HepG2 (cell line): Measurements from ENCODE around the gene ENTPD6. TPM values are rescaled to one million over a fixed set of nuclear protein-coding genes. Genes with fewer than 3 reads are reported as not detected.
A peak's percentile ranks its signal among the peaks of the same experiment; 100 is the strongest.

ENCODE experiments used
- GPN1 ChIP-seq: sonication (generic); formaldehyde crosslinking; IDR thresholded peaks from 2 replicates; pipeline ENCODE4 v1.5.1; 2020; ENCODE audit warnings: missing genetic modification reagents, borderline replicate concordance
- KDM2A ChIP-seq: sonication (generic); formaldehyde crosslinking; IDR thresholded peaks from 2 replicates; pipeline ENCODE4 v1.4.0; 2020; ENCODE audit warnings: low read depth, missing genetic modification reagents, borderline replicate concordance
- SNAPC2 ChIP-seq: sonication (generic); formaldehyde crosslinking; IDR thresholded peaks from 2 replicates; pipeline ENCODE4 v1.8.1; 2022; ENCODE audit warnings: mild to moderate bottlenecking, missing genetic modification reagents
- TCF12 ChIP-seq, 2 experiments: fragments of 450-650 bp in 1 of 2; sonication (generic) in 1 of 2; formaldehyde crosslinking in 1 of 2; IDR thresholded peaks; 2 replicates each; pipeline versions ENCODE4 v1.6.1 to v1.8.0; 2017 to 2022; ENCODE audit warnings: antibody characterized with exemption in 1 of 2, mild to moderate bottlenecking in 1 of 2, missing genetic modification reagents in 1 of 2, moderate library complexity in 1 of 2
- U2AF2 ChIP-seq: fragments of 200-400 bp; formaldehyde crosslinking; IDR thresholded peaks from 2 replicates; pipeline ENCODE4 v1.6.1; 2017; ENCODE audit warnings: low read depth, mild to moderate bottlenecking, low read length
- XBP1 ChIP-seq: sonication (generic); formaldehyde crosslinking; IDR thresholded peaks from 2 replicates; pipeline ENCODE4 v1.5.0; 2020; ENCODE audit warnings: missing genetic modification reagents
- ZNF207 ChIP-seq: fragments of 450-650 bp; IDR thresholded peaks from 2 replicates; pipeline ENCODE4 v1.6.1; 2016; ENCODE audit warnings: antibody characterized with exemption, borderline replicate concordance
- ZNF430 ChIP-seq: sonication (generic); formaldehyde crosslinking; IDR thresholded peaks from 2 replicates; pipeline ENCODE4 v1.9.0; 2021; ENCODE audit warnings: mild to moderate bottlenecking, missing genetic modification reagents
- polyA plus RNA-seq, 8 experiments: library from polyadenylated mRNA; depleted of rRNA in 3 of 8; stranded (reverse) in 7 of 8; unstranded in 1 of 8; fragments of >200 nt; fragmentation: Illumina TruSeq in 4 of 8; extraction: Trizol in 4 of 8; gene quantifications; 2 replicates each; pipeline versions ENCODE4 v1.2.1 to v1.2.3, GENCODE V29; 2011 to 2016; ENCODE audit warnings: low read depth in 4 of 8, missing spikeins in 1 of 8, mixed read lengths in 1 of 8; ENCODE audit not compliant: insufficient read depth in 1 of 8
- total RNA-seq, 5 experiments: library from RNA; depleted of rRNA; stranded (reverse); fragments of >200 nt; fragmentation: Illumina TruSeq; extraction: Trizol; gene quantifications; 2 replicates each; pipeline ENCODE4 v1.2.3, GENCODE V29; 2016; ENCODE audit warnings: low read depth in 1 of 5
- TF ChIP-seq, protein P1 (sequence below): sonication (generic); formaldehyde crosslinking; IDR thresholded peaks from 2 replicates; pipeline ENCODE4 v1.9.0; 2022; ENCODE audit warnings: missing genetic modification reagents, mild to moderate bottlenecking, borderline replicate concordance
- TF ChIP-seq, protein P2 (sequence below): sonication (generic); formaldehyde crosslinking; IDR thresholded peaks from 2 replicates; pipeline ENCODE4 v1.5.0; 2020; ENCODE audit warnings: mild to moderate bottlenecking, missing genetic modification reagents
- TF ChIP-seq, protein P3 (sequence below): sonication (generic); formaldehyde crosslinking; IDR thresholded peaks from 2 replicates; pipeline ENCODE4 v1.5.0; 2020; ENCODE audit warnings: mild to moderate bottlenecking, missing genetic modification reagents, borderline replicate concordance
- TF ChIP-seq, protein P4 (sequence below): sonication (generic); formaldehyde crosslinking; IDR thresholded peaks from 2 replicates; pipeline ENCODE4 v1.5.0; 2020; ENCODE audit warnings: missing genetic modification reagents, mild to moderate bottlenecking, borderline replicate concordance
- TF ChIP-seq, protein P5 (sequence below), 2 experiments: sonication (generic) in 1 of 2; formaldehyde crosslinking in 1 of 2; IDR thresholded peaks; 2 replicates each; pipeline versions ENCODE4 v1.4.0 to v1.6.1; 2016 to 2020; ENCODE audit warnings: borderline replicate concordance in 1 of 2, low read depth in 1 of 2, mild to moderate bottlenecking in 1 of 2, missing genetic modification reagents in 1 of 2
- TF ChIP-seq, protein P6 (sequence below): sonication (generic); formaldehyde crosslinking; IDR thresholded peaks from 2 replicates; pipeline ENCODE4 v1.9.0; 2021; ENCODE audit warnings: missing genetic modification reagents, mild to moderate bottlenecking, borderline replicate concordance

Gene ENTPD6
- total and polyA plus RNA-seq, 2 of the 13 experiments (the other 11 are each of a cell fraction or from before 2014, with no cell fraction given), result 164 to 172 TPM

DNA sequence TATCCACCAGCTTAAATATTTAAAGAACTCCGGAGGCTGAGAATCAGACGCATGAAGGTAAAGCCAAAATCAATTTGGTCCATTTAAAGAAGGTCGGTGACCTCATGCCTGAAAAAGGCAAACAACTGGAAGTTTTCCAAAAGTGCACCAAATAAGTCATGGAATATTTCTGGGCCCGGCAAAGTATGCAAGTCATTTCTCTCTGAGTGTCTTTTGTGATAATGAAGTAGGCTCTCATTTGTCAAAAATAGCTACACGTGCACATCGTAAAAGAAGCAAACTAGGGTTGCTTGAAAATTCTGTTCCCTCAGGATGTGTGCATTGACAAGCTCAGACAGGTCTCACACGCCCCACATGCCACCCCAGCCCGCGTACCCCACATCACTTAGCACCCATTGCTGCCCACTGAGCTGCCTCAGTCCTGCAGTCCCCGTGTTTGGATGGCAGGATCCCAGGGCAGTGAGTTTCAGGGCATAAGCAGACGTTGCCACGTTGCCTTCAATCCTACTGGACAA, 31.9 kb downstream of the ENTPD6 start (continued):
- TF ChIP-seq TCF12 (IDR thresholded peaks at IDR 0.05) (no peak), TCF12 (CRISPR knock-in tag; IDR thresholded peaks at IDR 0.05) (no peak), ZNF207 (no peak), U2AF2 (no peak), GPN1 (no peak), SNAPC2 (CRISPR knock-in tag) (peak; percentile 73; the same call in 1 of the 2 replicates), ZNF430 (CRISPR knock-in tag) (0 out of 2 replicates have a peak, but pooled peaks have one; percentile 53), XBP1 (no peak), KDM2A (peak; percentile 18)
- TF ChIP-seq, protein P1, sequence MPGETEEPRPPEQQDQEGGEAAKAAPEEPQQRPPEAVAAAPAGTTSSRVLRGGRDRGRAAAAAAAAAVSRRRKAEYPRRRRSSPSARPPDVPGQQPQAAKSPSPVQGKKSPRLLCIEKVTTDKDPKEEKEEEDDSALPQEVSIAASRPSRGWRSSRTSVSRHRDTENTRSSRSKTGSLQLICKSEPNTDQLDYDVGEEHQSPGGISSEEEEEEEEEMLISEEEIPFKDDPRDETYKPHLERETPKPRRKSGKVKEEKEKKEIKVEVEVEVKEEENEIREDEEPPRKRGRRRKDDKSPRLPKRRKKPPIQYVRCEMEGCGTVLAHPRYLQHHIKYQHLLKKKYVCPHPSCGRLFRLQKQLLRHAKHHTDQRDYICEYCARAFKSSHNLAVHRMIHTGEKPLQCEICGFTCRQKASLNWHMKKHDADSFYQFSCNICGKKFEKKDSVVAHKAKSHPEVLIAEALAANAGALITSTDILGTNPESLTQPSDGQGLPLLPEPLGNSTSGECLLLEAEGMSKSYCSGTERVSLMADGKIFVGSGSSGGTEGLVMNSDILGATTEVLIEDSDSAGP (CRISPR knock-in tag), result peak; percentile 4; the same call in 1 of the 2 replicates
- TF ChIP-seq, protein P2, sequence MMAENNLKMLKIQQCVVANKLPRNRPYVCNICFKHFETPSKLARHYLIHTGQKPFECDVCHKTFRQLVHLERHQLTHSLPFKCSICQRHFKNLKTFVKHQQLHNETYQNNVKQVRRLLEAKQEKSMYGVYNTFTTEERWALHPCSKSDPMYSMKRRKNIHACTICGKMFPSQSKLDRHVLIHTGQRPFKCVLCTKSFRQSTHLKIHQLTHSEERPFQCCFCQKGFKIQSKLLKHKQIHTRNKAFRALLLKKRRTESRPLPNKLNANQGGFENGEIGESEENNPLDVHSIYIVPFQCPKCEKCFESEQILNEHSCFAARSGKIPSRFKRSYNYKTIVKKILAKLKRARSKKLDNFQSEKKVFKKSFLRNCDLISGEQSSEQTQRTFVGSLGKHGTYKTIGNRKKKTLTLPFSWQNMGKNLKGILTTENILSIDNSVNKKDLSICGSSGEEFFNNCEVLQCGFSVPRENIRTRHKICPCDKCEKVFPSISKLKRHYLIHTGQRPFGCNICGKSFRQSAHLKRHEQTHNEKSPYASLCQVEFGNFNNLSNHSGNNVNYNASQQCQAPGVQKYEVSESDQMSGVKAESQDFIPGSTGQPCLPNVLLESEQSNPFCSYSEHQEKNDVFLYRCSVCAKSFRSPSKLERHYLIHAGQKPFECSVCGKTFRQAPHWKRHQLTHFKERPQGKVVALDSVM, result peak; percentile 12; the same call in 1 of the 2 replicates
- TF ChIP-seq, protein P3, sequence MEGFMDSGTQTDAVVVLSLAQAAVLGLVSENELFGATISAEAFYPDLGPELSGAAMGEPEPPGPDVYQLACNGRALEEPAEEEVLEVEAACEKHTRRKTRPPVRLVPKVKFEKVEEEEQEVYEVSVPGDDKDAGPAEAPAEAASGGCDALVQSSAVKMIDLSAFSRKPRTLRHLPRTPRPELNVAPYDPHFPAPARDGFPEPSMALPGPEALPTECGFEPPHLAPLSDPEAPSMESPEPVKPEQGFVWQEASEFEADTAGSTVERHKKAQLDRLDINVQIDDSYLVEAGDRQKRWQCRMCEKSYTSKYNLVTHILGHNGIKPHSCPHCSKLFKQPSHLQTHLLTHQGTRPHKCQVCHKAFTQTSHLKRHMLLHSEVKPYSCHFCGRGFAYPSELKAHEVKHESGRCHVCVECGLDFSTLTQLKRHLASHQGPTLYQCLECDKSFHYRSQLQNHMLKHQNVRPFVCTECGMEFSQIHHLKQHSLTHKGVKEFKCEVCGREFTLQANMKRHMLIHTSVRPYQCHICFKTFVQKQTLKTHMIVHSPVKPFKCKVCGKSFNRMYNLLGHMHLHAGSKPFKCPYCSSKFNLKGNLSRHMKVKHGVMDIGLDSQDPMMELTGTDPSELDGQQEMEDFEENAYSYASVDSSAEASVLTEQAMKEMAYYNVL, result no peak; the same call in 1 of the 2 replicates
- TF ChIP-seq, protein P4, sequence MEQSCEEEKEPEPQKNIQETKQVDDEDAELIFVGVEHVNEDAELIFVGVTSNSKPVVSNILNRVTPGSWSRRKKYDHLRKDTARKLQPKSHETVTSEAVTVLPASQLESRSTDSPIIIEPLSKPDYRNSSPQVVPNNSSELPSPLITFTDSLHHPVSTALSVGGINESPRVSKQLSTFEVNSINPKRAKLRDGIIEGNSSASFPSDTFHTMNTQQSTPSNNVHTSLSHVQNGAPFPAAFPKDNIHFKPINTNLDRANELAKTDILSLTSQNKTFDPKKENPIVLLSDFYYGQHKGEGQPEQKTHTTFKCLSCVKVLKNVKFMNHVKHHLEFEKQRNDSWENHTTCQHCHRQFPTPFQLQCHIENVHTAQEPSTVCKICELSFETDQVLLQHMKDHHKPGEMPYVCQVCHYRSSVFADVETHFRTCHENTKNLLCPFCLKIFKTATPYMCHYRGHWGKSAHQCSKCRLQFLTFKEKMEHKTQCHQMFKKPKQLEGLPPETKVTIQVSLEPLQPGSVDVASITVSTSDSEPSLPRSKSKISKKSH (CRISPR knock-in tag), result no peak
- TF ChIP-seq, protein P5, sequence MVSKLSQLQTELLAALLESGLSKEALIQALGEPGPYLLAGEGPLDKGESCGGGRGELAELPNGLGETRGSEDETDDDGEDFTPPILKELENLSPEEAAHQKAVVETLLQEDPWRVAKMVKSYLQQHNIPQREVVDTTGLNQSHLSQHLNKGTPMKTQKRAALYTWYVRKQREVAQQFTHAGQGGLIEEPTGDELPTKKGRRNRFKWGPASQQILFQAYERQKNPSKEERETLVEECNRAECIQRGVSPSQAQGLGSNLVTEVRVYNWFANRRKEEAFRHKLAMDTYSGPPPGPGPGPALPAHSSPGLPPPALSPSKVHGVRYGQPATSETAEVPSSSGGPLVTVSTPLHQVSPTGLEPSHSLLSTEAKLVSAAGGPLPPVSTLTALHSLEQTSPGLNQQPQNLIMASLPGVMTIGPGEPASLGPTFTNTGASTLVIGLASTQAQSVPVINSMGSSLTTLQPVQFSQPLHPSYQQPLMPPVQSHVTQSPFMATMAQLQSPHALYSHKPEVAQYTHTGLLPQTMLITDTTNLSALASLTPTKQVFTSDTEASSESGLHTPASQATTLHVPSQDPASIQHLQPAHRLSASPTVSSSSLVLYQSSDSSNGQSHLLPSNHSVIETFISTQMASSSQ (IDR thresholded peaks at IDR 0.05; ENCODE audit: low read depth), result no peak
- TF ChIP-seq, protein P5 (CRISPR knock-in tag; IDR thresholded peaks at IDR 0.05; ENCODE audit: borderline replicate concordance), result no peak
- TF ChIP-seq, protein P6, sequence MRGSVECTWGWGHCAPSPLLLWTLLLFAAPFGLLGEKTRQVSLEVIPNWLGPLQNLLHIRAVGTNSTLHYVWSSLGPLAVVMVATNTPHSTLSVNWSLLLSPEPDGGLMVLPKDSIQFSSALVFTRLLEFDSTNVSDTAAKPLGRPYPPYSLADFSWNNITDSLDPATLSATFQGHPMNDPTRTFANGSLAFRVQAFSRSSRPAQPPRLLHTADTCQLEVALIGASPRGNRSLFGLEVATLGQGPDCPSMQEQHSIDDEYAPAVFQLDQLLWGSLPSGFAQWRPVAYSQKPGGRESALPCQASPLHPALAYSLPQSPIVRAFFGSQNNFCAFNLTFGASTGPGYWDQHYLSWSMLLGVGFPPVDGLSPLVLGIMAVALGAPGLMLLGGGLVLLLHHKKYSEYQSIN, result no peak
